HepG2 (cell line): ENCODE results near the gene WDR7. TPM values are rescaled to one million over a fixed set of nuclear protein-coding genes. Genes with fewer than 3 reads are reported as not detected.

Experiments
- CCDC6 ChIP-seq: sonication (generic); formaldehyde crosslinking; IDR thresholded peaks from 2 replicates; pipeline ENCODE4 v1.8.1; 2022; ENCODE audit warnings: mild to moderate bottlenecking, missing genetic modification reagents, moderate library complexity
- CHD4 ChIP-seq: fragments of 200-600 bp; sonication (generic); IDR thresholded peaks from 2 replicates; pipeline ENCODE4 v1.7.0; 2017; ENCODE audit warnings: mild to moderate bottlenecking, low read length, borderline replicate concordance
- GFI1 ChIP-seq: sonication (generic); formaldehyde crosslinking; IDR thresholded peaks from 2 replicates; pipeline ENCODE4 v1.5.0; 2020; ENCODE audit warnings: missing genetic modification reagents, mild to moderate bottlenecking, borderline replicate concordance
- MED13 ChIP-seq: sonication (generic); formaldehyde crosslinking; IDR thresholded peaks from 2 replicates; pipeline ENCODE4 v1.5.0; 2020; ENCODE audit warnings: missing genetic modification reagents
- NFE2L2 ChIP-seq: fragments of 150-350 bp; IDR thresholded peaks from 2 replicates; pipeline ENCODE4 v1.6.1; 2014; ENCODE audit warnings: low read length
- RARA ChIP-seq: IDR thresholded peaks from 2 replicates; pipeline ENCODE4 v1.6.1; 2016; ENCODE audit warnings: missing genetic modification reagents, missing compliant biosample characterization
- SKI ChIP-seq: fragments of 450-650 bp; IDR thresholded peaks from one replicate; pipeline ENCODE4 v1.6.1; 2018; ENCODE audit warnings: mild to moderate bottlenecking; ENCODE audit not compliant: partially characterized antibody
- SMYD3 ChIP-seq: sonication (generic); formaldehyde crosslinking; IDR thresholded peaks from 2 replicates; pipeline ENCODE4 v1.8.1; 2023; ENCODE audit warnings: mild to moderate bottlenecking, missing genetic modification reagents
- SNAI1 ChIP-seq: sonication (generic); formaldehyde crosslinking; IDR thresholded peaks from 2 replicates; pipeline ENCODE4 v1.5.0; 2020; ENCODE audit warnings: mild to moderate bottlenecking, missing genetic modification reagents, borderline replicate concordance
- SOX5 ChIP-seq: IDR thresholded peaks from 2 replicates; pipeline ENCODE4 v1.6.1; 2016; ENCODE audit warnings: borderline replicate concordance
- ZBTB20 ChIP-seq: sonication (generic); formaldehyde crosslinking; IDR thresholded peaks from 2 replicates; pipeline ENCODE4 v1.8.1; 2023; ENCODE audit warnings: missing genetic modification reagents, low read depth, mild to moderate bottlenecking, borderline replicate concordance
- ZBTB7B ChIP-seq: sonication (generic); formaldehyde crosslinking; IDR thresholded peaks from 2 replicates; pipeline ENCODE4 v1.4.0; 2020; ENCODE audit warnings: missing genetic modification reagents
- ZKSCAN5 ChIP-seq: sonication (generic); formaldehyde crosslinking; IDR thresholded peaks from 2 replicates; pipeline ENCODE4 v1.5.1; 2020; ENCODE audit warnings: mild to moderate bottlenecking, missing genetic modification reagents
- ZNF20 ChIP-seq: sonication (generic); formaldehyde crosslinking; IDR thresholded peaks from 2 replicates; pipeline ENCODE4 v1.4.0; 2020; ENCODE audit warnings: mild to moderate bottlenecking, moderate library complexity, missing genetic modification reagents
- ZNF414 ChIP-seq: sonication (generic); formaldehyde crosslinking; IDR thresholded peaks from 2 replicates; pipeline ENCODE4 v1.5.0; 2020; ENCODE audit warnings: missing genetic modification reagents
- ZNF687 ChIP-seq: sonication (generic); formaldehyde crosslinking; IDR thresholded peaks from 2 replicates; pipeline ENCODE4 v1.5.1; 2020; ENCODE audit warnings: mild to moderate bottlenecking, missing genetic modification reagents, moderate library complexity
- ZNF770 ChIP-seq: sonication (generic); formaldehyde crosslinking; IDR thresholded peaks from 2 replicates; pipeline ENCODE4 v1.5.0; 2020; ENCODE audit warnings: mild to moderate bottlenecking, missing genetic modification reagents
- ZNF792 ChIP-seq: IDR thresholded peaks from 2 replicates; pipeline ENCODE4 v1.6.1; 2016
- ZNF800 ChIP-seq: sonication (generic); formaldehyde crosslinking; IDR thresholded peaks from 2 replicates; pipeline ENCODE4 v1.4.0; 2020; ENCODE audit warnings: missing genetic modification reagents
- ZZZ3 ChIP-seq: sonication (generic); formaldehyde crosslinking; IDR thresholded peaks from 2 replicates; pipeline ENCODE4 v1.4.0; 2020; ENCODE audit warnings: missing genetic modification reagents, mild to moderate bottlenecking, borderline replicate concordance
- polyA plus RNA-seq, 8 experiments: library from polyadenylated mRNA; depleted of rRNA in 3 of 8; stranded (reverse) in 7 of 8; unstranded in 1 of 8; fragments of >200 nt; fragmentation: Illumina TruSeq in 4 of 8; extraction: Trizol in 4 of 8; gene quantifications; 2 replicates each; pipeline versions ENCODE4 v1.2.1 to v1.2.3, GENCODE V29; 2011 to 2016; ENCODE audit warnings: low read depth in 4 of 8, missing spikeins in 1 of 8, mixed read lengths in 1 of 8; ENCODE audit not compliant: insufficient read depth in 1 of 8
- total RNA-seq, 5 experiments: library from RNA; depleted of rRNA; stranded (reverse); fragments of >200 nt; fragmentation: Illumina TruSeq; extraction: Trizol; gene quantifications; 2 replicates each; pipeline ENCODE4 v1.2.3, GENCODE V29; 2016; ENCODE audit warnings: low read depth in 1 of 5

Gene WDR7
- total and polyA plus RNA-seq, 2 of the 13 experiments (the other 11 are each of a cell fraction or from before 2014, with no cell fraction given), result 2.0 to 7.8 TPM

GRCh38 chr18:56641714-56642337 lies 9.3 kb upstream of the WDR7 start (continued):
- peak; percentile 68 for TF ChIP-seq RARA (CRISPR knock-in tag)
- TF ChIP-seq SKI, result peak; percentile 22
- no peak; the same call in 1 of the 2 replicates for TF ChIP-seq GFI1 (CRISPR knock-in tag)
- TF ChIP-seq SOX5 (CRISPR knock-in tag), result peak; percentile 61; the same call in 1 of the 2 replicates
- TF ChIP-seq SMYD3 (CRISPR knock-in tag), result no peak
- no peak for TF ChIP-seq CHD4
- TF ChIP-seq ZNF414 (CRISPR knock-in tag), result no peak
- 0 out of 2 replicates have a peak, but pooled peaks have one; percentile 45 for TF ChIP-seq ZNF792 (CRISPR knock-in tag)
- no peak for TF ChIP-seq ZKSCAN5 (CRISPR knock-in tag)
- no peak for TF ChIP-seq ZZZ3 (CRISPR knock-in tag)
- TF ChIP-seq ZNF770 (CRISPR knock-in tag), result no peak
- TF ChIP-seq ZNF800 (CRISPR knock-in tag), result no peak
- no peak for TF ChIP-seq MED13 (CRISPR knock-in tag)
- peak; percentile 31 for TF ChIP-seq ZNF687 (CRISPR knock-in tag)
- no peak for TF ChIP-seq ZNF20 (CRISPR knock-in tag)
- TF ChIP-seq SNAI1 (CRISPR knock-in tag), result no peak
- no peak for TF ChIP-seq ZBTB7B (CRISPR knock-in tag)
- peak; percentile 27; the same call in 1 of the 2 replicates for TF ChIP-seq CCDC6 (CRISPR knock-in tag)
- no peak for TF ChIP-seq NFE2L2
- no peak for TF ChIP-seq ZBTB20 (CRISPR knock-in tag)
